Lower leg skin (tissue), 4 donors: Measurements from ENCODE around the gene MAN2A1. TPM values are rescaled to one million over a fixed set of nuclear protein-coding genes. Genes with fewer than 3 reads are reported as not detected.

ENCODE experiments used
- DNase-seq, 2 donors: peaks; one replicate each; pipeline ENCODE4 v3.0.0-alpha.2; 2019; ENCODE audit warnings: low spot score in 2 of 2
- H3K4me3 ChIP-seq: fragments of 200-600 bp; sonication (generic); 2 replicates; pipeline ENCODE4 v1.5.1; 2017; ENCODE audit warnings: mild to moderate bottlenecking, low read depth; ENCODE audit not compliant: poor library complexity, severe bottlenecking
- POLR2A ChIP-seq, 2 donors: fragments of 450-650 bp; IDR thresholded peaks; one replicate each; pipeline ENCODE4 v1.6.1; 2016 to 2017; ENCODE audit warnings: antibody characterized with exemption in 2 of 2, mild to moderate bottlenecking in 1 of 2, moderate library complexity in 1 of 2
- WGBS, 2 donors: methylation state at CpG; one replicate each; pipeline ENCODE4 v1.1.5; 2018; 5-methylcytosine and 5-hydroxymethylcytosine counted together
- intact Hi-C: fragments of 100-400 bp; cut with DNase I; formaldehyde crosslinking; loops from one replicate; pipeline ENCODE4 v1.15.0; 2023; ENCODE audit warnings: low total_unique reads
- total RNA-seq, 4 donors: library from RNA; depleted of rRNA; stranded (reverse); fragments of >200 nt; gene quantifications; one replicate each; pipeline ENCODE4 v1.1.0, GENCODE V29; 2016
- TF ChIP-seq, protein P1 (sequence below), 3 donors: fragments of 450-650 bp; IDR thresholded peaks; one replicate each; pipeline ENCODE4 v1.5.1; 2016; ENCODE audit warnings: antibody characterized with exemption in 3 of 3, mild to moderate bottlenecking in 3 of 3, moderate library complexity in 2 of 3

MAN2A1 gene
- total RNA-seq, 4 donors from 2014 or later: 35.0 to 45.8 (median 40.2) TPM

DNA sequence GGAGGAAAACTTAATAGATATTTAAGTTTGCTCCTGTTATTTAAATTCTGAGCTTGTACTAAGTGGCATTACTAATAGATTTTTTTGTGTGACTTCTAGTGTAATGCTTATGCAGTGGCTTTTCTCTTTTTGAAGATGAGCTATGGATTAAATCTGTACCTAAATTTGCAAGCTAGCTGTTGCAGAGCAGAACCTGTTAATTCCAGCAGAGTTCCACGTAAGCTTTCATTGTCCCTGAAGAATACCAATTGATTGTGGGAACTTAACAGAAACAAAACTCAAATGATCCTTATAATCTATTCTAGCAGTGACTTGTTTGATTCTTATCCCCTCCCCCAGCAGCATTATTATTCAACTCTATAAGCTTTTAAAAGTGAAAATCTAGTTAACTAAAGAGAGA, 51.7 kb downstream of the MAN2A1 start:
- intact Hi-C loops: no loop called here
- 72 to 76% methylated on average over 1 of the region's 1 CpG for WGBS, 2 donors

DNA sequence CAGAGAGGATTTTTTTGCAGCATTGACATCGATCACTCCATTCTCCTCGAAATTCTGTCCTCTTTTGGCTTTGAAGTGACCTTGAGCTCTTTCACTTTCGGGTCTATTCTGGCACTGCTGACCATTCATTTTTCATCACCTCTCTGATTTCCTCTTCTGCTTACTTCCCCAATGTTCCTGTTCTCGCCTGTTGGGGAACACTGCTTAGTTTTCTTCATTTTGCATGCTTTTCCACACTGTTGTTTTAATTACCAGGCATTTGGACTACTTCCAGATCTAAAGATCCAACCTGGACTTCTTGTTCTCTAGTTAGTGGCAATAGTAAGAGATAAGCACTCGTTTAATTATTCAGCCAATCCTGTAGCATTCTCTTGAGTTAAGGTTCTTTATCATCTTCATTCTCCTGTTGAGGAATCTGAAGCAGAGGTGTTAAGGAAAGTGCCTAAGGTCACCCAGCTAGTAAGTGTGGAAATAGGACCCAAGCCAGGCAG, 53.4 kb downstream of the MAN2A1 start:
- WGBS, 2 donors: 83 to 88% methylated on average over 5 of the region's 5 CpGs
- DNase-seq: no peak
- no peak overlapping the region for H3K4me3 ChIP-seq
- intact Hi-C loops: no loop called here
- TF ChIP-seq, protein P1, sequence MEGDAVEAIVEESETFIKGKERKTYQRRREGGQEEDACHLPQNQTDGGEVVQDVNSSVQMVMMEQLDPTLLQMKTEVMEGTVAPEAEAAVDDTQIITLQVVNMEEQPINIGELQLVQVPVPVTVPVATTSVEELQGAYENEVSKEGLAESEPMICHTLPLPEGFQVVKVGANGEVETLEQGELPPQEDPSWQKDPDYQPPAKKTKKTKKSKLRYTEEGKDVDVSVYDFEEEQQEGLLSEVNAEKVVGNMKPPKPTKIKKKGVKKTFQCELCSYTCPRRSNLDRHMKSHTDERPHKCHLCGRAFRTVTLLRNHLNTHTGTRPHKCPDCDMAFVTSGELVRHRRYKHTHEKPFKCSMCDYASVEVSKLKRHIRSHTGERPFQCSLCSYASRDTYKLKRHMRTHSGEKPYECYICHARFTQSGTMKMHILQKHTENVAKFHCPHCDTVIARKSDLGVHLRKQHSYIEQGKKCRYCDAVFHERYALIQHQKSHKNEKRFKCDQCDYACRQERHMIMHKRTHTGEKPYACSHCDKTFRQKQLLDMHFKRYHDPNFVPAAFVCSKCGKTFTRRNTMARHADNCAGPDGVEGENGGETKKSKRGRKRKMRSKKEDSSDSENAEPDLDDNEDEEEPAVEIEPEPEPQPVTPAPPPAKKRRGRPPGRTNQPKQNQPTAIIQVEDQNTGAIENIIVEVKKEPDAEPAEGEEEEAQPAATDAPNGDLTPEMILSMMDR (IDR thresholded peaks at IDR 0.05): no peak
- TF ChIP-seq POLR2A (IDR thresholded peaks at IDR 0.05): no peak

More for the DNA sequence above, 51.7 kb downstream of the MAN2A1 start:
- no peak overlapping the region for H3K4me3 ChIP-seq
- no peak for DNase-seq
- TF ChIP-seq, protein P1 (IDR thresholded peaks at IDR 0.05): no peak
- no peak for TF ChIP-seq POLR2A (IDR thresholded peaks at IDR 0.05)

DNA sequence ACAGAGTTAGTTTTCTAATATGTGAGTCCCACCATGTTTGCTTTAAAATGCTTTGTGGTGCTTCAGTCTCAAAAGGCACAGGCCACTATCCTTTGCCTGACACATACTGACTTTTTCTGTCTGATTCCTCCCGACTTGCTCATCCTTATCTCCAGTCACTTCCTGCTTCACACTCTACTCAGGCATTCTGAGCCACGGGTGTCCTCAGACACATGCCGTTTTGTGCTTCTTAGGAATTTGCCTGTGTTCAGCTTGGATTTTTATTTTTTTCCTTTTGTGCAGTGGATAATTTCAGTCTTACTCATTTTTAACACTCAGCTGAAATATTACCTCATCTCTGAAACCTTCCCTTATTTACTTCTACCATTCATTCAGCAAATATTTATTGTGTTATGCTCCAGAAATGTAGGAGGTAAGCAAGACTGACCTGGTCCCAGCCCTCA, 54.1 kb downstream of the MAN2A1 start:
- no peak for TF ChIP-seq POLR2A (IDR thresholded peaks at IDR 0.05)
- TF ChIP-seq, protein P1 (IDR thresholded peaks at IDR 0.05): no peak
- intact Hi-C loops: no loop called here
- no peak overlapping the region for H3K4me3 ChIP-seq
- DNase-seq: no peak
- 59 to 74% methylated on average over 3 of the region's 3 CpGs for WGBS, 2 donors

DNA sequence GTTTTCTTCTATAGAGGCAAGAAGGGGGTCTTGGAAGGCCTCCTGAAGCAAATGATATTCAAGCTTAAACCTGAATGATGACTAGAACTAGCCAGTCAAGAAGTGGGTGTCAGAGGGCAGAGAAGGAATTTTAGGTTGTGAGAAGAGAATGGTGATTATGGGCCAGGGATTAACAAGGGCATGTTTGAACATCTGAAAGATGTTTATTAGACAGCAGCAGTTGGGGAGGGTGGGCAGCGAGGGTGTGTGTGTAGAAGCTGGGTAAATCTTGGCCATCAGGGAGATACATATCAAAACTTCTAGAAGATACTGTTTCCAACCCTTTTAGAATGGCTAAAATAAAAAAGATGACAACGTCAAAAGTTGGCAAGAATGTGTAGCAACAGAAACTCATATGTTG, 54.5 kb downstream of the MAN2A1 start:
- intact Hi-C loops: no loop called here
- TF ChIP-seq, protein P1 (IDR thresholded peaks at IDR 0.05): no peak
- TF ChIP-seq POLR2A (IDR thresholded peaks at IDR 0.05): no peak
- DNase-seq: no peak
- WGBS, 2 donors: 90 to 96% methylated on average over 2 of the region's 2 CpGs
- no peak overlapping the region for H3K4me3 ChIP-seq

DNA sequence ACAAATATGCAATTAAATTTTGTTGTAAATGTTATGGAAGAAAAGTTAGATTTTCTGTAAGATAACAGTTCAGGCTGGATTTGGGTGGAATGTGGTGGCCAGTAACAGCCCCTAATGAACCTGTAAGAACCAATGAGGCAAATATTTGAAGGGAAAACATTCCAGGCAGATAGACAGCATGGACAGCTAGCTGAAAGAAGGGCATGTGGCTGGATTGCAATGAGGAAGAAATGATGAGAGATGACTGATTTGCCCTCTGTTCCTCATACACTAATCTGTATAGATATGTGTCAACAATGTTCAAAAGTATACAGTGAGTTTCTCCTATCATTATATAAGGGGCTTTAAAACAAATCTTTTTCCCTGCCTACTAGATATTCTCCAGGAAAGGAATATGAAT, 58.8 kb downstream of the MAN2A1 start:
- intact Hi-C loops: no loop called here
- DNase-seq: no peak
- H3K4me3 ChIP-seq: no peak overlapping the region
- TF ChIP-seq, protein P1 (IDR thresholded peaks at IDR 0.05): no peak
- no peak for TF ChIP-seq POLR2A (IDR thresholded peaks at IDR 0.05)

DNA sequence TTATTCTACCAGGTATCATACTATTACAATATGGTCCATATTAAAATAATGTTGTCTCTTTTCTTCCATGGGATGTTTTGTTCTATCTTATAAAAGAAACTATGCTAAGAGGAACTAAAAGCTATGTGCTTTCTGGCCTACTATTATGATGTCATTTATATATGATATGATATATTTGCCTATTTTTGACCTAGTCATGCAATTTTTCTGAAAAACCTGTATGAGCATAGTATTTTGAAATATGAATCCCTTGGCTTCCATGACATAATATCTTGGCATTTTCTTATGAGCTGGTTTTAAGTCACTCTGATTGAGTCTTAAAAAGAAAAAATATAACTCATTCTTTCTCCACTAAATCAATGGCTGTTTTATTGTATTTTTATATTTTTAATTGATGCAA, 60.7 kb downstream of the MAN2A1 start:
- no peak for DNase-seq
- H3K4me3 ChIP-seq: no peak overlapping the region
- TF ChIP-seq POLR2A (IDR thresholded peaks at IDR 0.05): no peak
- TF ChIP-seq, protein P1 (IDR thresholded peaks at IDR 0.05): no peak
- intact Hi-C loops: no loop called here
